Fibroblast of pulmonary artery (primary cell): ENCODE measurements around the gene SIM1.
"Not testable (repeated sequence)": the region's sequence is repeated elsewhere in the genome, so short reads cannot be mapped to it uniquely, and the experiment has no call there.

Experiments
- DNase-seq: peaks from one replicate; pipeline ENCODE4 v3.0.0-alpha.2; 2010; ENCODE audit warnings: low read depth
- H3K4me3 ChIP-seq: replicated peaks from 2 replicates; pipeline ENCODE4 v1.5.1; 2011; ENCODE audit warnings: low read depth, mild to moderate bottlenecking, control low read depth, low read length, moderate library complexity
- CTCF ChIP-seq: IDR thresholded peaks from 2 replicates; pipeline ENCODE4 v1.5.1; 2011; ENCODE audit warnings: mild to moderate bottlenecking, control low read depth, low read length, inconsistent platforms; ENCODE audit errors: missing control alignments

The SIM1 gene

GRCh38 chr6:100371591-100371990 lies 93.1 kb downstream of the SIM1 start:
- no peak for DNase-seq
- H3K4me3 ChIP-seq = no peak overlapping the region

GRCh38 chr6:100370265-100370664 lies 94.5 kb downstream of the SIM1 start:
- H3K4me3 ChIP-seq = no peak overlapping the region
- TF ChIP-seq CTCF = peak; percentile 25
- DNase-seq = no peak

More at GRCh38 chr6:100371591-100371990, 93.1 kb downstream of the SIM1 start:
- no peak for TF ChIP-seq CTCF

GRCh38 chr6:100366419-100366818 lies 98.3 kb downstream of the SIM1 start:
- TF ChIP-seq CTCF = no peak
- H3K4me3 ChIP-seq = no peak overlapping the region
- peak; percentile 56 for DNase-seq

- no peak for TF ChIP-seq CTCF
- no peak for DNase-seq
- H3K4me3 ChIP-seq = no peak overlapping the region
Observed at GRCh38 chr6:100363651-100364050, 101.1 kb downstream of the SIM1 start.

DNA sequence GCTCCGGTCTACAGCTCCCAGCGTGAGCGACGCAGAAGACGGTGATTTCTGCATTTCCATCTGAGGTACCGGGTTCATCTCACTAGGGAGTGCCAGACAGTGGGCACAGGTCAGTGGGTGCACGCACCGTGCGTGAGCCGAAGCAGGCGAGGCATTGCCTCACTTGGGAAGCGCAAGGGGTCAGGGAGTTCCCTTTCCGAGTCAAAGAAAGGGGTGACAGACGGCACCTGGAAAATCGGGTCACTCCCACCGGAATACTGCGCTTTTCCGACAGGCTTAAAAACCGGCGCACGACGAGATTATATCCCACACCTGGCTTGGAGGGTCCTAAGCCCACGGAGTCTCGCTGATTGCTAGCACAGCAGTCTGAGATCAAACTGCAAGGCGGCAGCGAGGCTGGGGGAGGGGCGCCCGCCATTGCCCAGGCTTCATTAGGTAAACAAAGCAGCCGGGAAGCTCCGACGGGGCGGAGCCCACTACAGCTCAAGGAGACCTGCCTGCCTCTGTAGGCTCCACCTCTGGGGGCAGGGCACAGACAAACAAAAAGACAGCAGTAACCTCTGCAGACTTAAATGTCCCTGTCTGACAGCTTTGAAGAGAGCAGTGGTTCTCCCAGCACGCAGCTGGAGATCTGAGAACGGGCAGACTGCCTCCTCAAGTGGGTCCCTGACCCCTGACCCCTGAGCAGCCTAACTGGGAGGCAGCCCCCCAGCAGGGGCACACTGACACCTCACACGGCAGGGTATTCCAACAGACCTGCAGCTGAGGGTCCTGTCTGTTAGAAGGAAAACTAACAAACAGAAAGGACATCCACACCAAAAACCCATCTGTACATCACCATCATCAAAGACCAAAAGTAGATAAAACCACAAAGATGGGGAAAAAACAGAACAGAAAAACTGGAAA lies 109.7 kb downstream of the SIM1 start:
- H3K4me3 ChIP-seq = not testable (repeated sequence)

GRCh38 chr6:100353276-100354015 lies 111.3 kb downstream of the SIM1 start:
- H3K4me3 ChIP-seq = no peak overlapping the region
- TF ChIP-seq CTCF = no peak
- peak; percentile 85 for DNase-seq

More for the DNA sequence above, 109.7 kb downstream of the SIM1 start:
- DNase-seq = not testable (repeated sequence)

- no peak for TF ChIP-seq CTCF
- DNase-seq = no peak
- H3K4me3 ChIP-seq = no peak overlapping the region
Observed at GRCh38 chr6:100350139-100350538, 114.6 kb downstream of the SIM1 start.
